ENCODE results near the gene TMEM8B. TPM values are rescaled to one million over a fixed set of nuclear protein-coding genes. Genes with fewer than 3 reads are reported as not detected.

Gene TMEM8B
- polyA plus RNA-seq (2012; rRNA removed): 5.3 and 5.8 TPM in 2 replicates
- polyA plus RNA-seq (2012; cell fraction: cytosol; rRNA removed): 3.3 and 4.5 TPM in 2 replicates
- polyA plus RNA-seq (2012; cell fraction: nucleus; rRNA removed): 22.3 and 32.3 TPM in 2 replicates

- no peaks in the 10 kb centered on the region for H3K27me3 ChIP-seq (ENCODE audit: insufficient read depth)
- H3K9ac ChIP-seq: peak within 1 kb of the TSS; percentile 73
- ChIA-PET CTCF (interaction anchor here (1.4 to 5.7 kb wide), 3 partner anchors 16 to 53 kb away, joined by 5 to 54 read pairs (median 14); partner anchors contain the start of gene HINT2), POLR2A (no interaction called here)
- WGBS (ENCODE audit: low lambda C conversion rate): under 1% methylated on average over 7 of the region's 53 CpGs
- no peaks in the 10 kb centered on the region for H3K9me2 ChIP-seq
- peak within 1 kb of the TSS; percentile 56 to 80 for H3K4me3 ChIP-seq (ENCODE audit: low read depth in 2 of 2, low read length in 1 of 2)
- no peaks in the 10 kb centered on the region for H3K79me2 ChIP-seq (ENCODE audit: insufficient read depth)
- H3K36me3 ChIP-seq (replicated peaks in 1 of 2; ENCODE audit: control insufficient read depth in 1 of 2, insufficient read depth in 2 of 2, low read length in 1 of 2): no peaks in the 10 kb centered on the region
- H3K9me3 ChIP-seq: no peaks in the 10 kb centered on the region
- H2AFZ ChIP-seq (ENCODE audit: low read depth): peak within 1 kb of the TSS; percentile 98
- H3K4me1 ChIP-seq (ENCODE audit: control insufficient read depth in 1 of 2, insufficient read depth in 2 of 2, low read depth in 1 of 2, low read length in 1 of 2): peaks cover 7 to 25% of the 10 kb centered on the region in 2 experiments; a peak in 1 of 4 replicates
- H3K4me2 ChIP-seq: peak within 1 kb of the TSS; percentile 96
- peak; percentile 97 for DNase-seq
- TF ChIP-seq ELF1 (IDR thresholded peaks at IDR 0.05): no peak
- TF ChIP-seq TEAD4 (IDR thresholded peaks at IDR 0.05; ENCODE audit: borderline replicate concordance, insufficient read depth): no peak
- TF ChIP-seq, protein P1, sequence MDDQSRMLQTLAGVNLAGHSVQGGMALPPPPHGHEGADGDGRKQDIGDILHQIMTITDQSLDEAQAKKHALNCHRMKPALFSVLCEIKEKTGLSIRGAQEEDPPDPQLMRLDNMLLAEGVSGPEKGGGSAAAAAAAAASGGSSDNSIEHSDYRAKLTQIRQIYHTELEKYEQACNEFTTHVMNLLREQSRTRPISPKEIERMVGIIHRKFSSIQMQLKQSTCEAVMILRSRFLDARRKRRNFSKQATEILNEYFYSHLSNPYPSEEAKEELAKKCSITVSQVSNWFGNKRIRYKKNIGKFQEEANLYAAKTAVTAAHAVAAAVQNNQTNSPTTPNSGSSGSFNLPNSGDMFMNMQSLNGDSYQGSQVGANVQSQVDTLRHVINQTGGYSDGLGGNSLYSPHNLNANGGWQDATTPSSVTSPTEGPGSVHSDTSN (IDR thresholded peaks at IDR 0.05): 0 out of 2 replicates have a peak, but pooled peaks have one; percentile 22
- no peak for TF ChIP-seq RFX5 (IDR thresholded peaks at IDR 0.05; ENCODE audit: low read length)
- no peak for TF ChIP-seq MEF2A (IDR thresholded peaks at IDR 0.05; ENCODE audit: borderline replicate concordance, low read depth)
- peak within 1 kb of the TSS; percentile 46 to 56; a peak in 3 of 4 replicates for H3K27ac ChIP-seq (ENCODE audit: low read depth in 2 of 2, low read length in 1 of 2)
- peaks cover 4% of the 10 kb centered on the region for H3F3A ChIP-seq (replicated peaks; ENCODE audit: insufficient read depth)
- H4K20me1 ChIP-seq (ENCODE audit: insufficient read depth): no peaks in the 10 kb centered on the region
Observed at GRCh38 chr9:35829084-35829763, at the start of gene TMEM8B. TMEM8B (plus strand) TSS chr9:35829228; CDS start chr9:35829448, 220 bp downstream.

DNA sequence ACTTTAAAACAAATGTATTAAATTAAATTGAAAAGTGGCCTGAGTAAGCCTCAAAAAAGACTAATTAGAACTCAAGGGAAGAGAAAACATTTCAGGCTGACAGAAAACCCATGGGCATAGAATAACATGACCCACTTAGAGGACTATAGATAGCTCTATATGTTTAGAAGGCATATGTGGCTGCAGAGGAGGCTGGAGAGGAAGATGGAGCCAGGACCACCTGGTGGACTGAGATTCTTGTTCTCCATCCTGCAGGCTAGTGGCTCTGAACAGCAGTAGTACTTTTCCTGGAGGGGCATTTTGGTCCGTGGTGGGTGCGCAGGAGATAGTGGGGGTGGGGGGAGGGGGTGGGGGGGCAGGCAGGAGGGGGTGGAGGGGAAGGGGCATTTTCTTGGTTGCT, 48.0 kb upstream of the TMEM8B start:
- ChIA-PET POLR2A (no interaction called here), CTCF (interaction anchor here (0.6 to 1.1 kb wide), 3 partner anchors 8 to 75 kb away, joined by 3 read pairs; no protein-coding TSS in a partner anchor)
- no peaks in the 10 kb centered on the region for H3F3A ChIP-seq (replicated peaks; ENCODE audit: insufficient read depth)
- H3K9ac ChIP-seq: no peak overlapping the region
- H3K27ac ChIP-seq (ENCODE audit: low read depth in 2 of 2, low read length in 1 of 2): no peak overlapping the region
- no peak for DNase-seq
- H3K4me3 ChIP-seq (ENCODE audit: low read depth in 2 of 2, low read length in 1 of 2): no peak overlapping the region
- WGBS (ENCODE audit: low lambda C conversion rate): 81% methylated on average over 2 of the region's 2 CpGs
- no peak for TF ChIP-seq CHD2 (IDR thresholded peaks at IDR 0.05; ENCODE audit: low read length, partially characterized antibody)
- TF ChIP-seq RAD21 (IDR thresholded peaks at IDR 0.05; ENCODE audit: low read length): no peak
- TF ChIP-seq RFX5 (IDR thresholded peaks at IDR 0.05; ENCODE audit: low read length): no peak
- no peaks in the 10 kb centered on the region for H3K36me3 ChIP-seq (replicated peaks in 1 of 2; ENCODE audit: control insufficient read depth in 1 of 2, insufficient read depth in 2 of 2, low read length in 1 of 2)
- H2AFZ ChIP-seq (ENCODE audit: low read depth): no peak overlapping the region
- H4K20me1 ChIP-seq (ENCODE audit: insufficient read depth): no peaks in the 10 kb centered on the region
- H3K79me2 ChIP-seq (ENCODE audit: insufficient read depth): no peaks in the 10 kb centered on the region
- no peaks in the 10 kb centered on the region for H3K27me3 ChIP-seq (ENCODE audit: insufficient read depth)
- no peak overlapping the region for H3K4me2 ChIP-seq
- H3K9me2 ChIP-seq: no peaks in the 10 kb centered on the region
- H3K9me3 ChIP-seq: no peaks in the 10 kb centered on the region
- no peaks in the 10 kb centered on the region for H3K4me1 ChIP-seq (ENCODE audit: control insufficient read depth in 1 of 2, insufficient read depth in 2 of 2, low read depth in 1 of 2, low read length in 1 of 2)

DNA sequence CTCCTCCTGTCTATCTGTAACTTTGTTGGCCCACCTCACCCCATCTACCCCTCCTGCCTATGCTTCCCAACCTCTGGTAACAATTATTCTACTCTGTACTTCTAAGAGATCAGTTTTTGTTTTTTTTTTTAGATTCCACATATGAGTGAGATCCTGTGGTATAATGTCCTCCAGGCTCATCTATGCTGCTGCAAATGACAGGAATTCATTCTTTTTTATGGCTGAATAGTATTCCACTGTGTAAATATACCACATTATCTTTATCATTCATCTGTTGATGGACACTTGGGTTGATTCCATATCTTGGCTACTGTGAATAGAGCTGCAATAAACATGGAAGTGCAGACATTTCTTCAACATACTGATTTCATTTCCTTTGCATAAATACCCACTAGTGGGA, 45.6 kb upstream of the TMEM8B start:
- H3K27me3 ChIP-seq (ENCODE audit: insufficient read depth): no peaks in the 10 kb centered on the region
- DNase-seq: no peak
- H3K9ac ChIP-seq: no peak overlapping the region
- ChIA-PET CTCF (no interaction called here), POLR2A (no interaction called here)
- H2AFZ ChIP-seq (ENCODE audit: low read depth): no peak overlapping the region
- no peaks in the 10 kb centered on the region for H3K36me3 ChIP-seq (replicated peaks in 1 of 2; ENCODE audit: control insufficient read depth in 1 of 2, insufficient read depth in 2 of 2, low read length in 1 of 2)
- H3K4me1 ChIP-seq (ENCODE audit: control insufficient read depth in 1 of 2, insufficient read depth in 2 of 2, low read depth in 1 of 2, low read length in 1 of 2): no peaks in the 10 kb centered on the region
- no peak overlapping the region for H3K4me3 ChIP-seq (ENCODE audit: low read depth in 2 of 2, low read length in 1 of 2)
- H3K27ac ChIP-seq (ENCODE audit: low read depth in 2 of 2, low read length in 1 of 2): no peak overlapping the region
- no peaks in the 10 kb centered on the region for H3K9me3 ChIP-seq
- H3K79me2 ChIP-seq (ENCODE audit: insufficient read depth): no peaks in the 10 kb centered on the region
- H3K9me2 ChIP-seq: no peaks in the 10 kb centered on the region
- TF ChIP-seq TAF1 (IDR thresholded peaks at IDR 0.05; ENCODE audit: borderline replicate concordance, low read depth, low read length) (no peak), SIN3A (IDR thresholded peaks at IDR 0.05; ENCODE audit: borderline replicate concordance, low read depth, low read length) (no peak), RFX5 (IDR thresholded peaks at IDR 0.05; ENCODE audit: low read length) (no peak), GATA2 (CRISPR knock-in tag; IDR thresholded peaks at IDR 0.05) (no peak), JUND (IDR thresholded peaks at IDR 0.05) (no peak), TEAD4 (IDR thresholded peaks at IDR 0.05; ENCODE audit: borderline replicate concordance, insufficient read depth) (no peak), TCF12 (IDR thresholded peaks at IDR 0.05) (no peak), GABPA (IDR thresholded peaks at IDR 0.05; ENCODE audit: low read depth) (no peak), MEF2A (IDR thresholded peaks at IDR 0.05; ENCODE audit: borderline replicate concordance, low read depth) (no peak)
- H4K20me1 ChIP-seq (ENCODE audit: insufficient read depth): no peaks in the 10 kb centered on the region
- no peak overlapping the region for H3K4me2 ChIP-seq
- no peaks in the 10 kb centered on the region for H3F3A ChIP-seq (replicated peaks; ENCODE audit: insufficient read depth)

Data from SK-N-SH (cell line).